GM12878 (cell line): ENCODE measurements around the gene PCLAF. TPM values are rescaled to one million over a fixed set of nuclear protein-coding genes. Genes with fewer than 3 reads are reported as not detected.

ENCODE experiments used
- CREB1 ChIP-seq: IDR thresholded peaks from 2 replicates; pipeline ENCODE4 v1.6.1; 2012; ENCODE audit warnings: low read depth, mild to moderate bottlenecking, inconsistent platforms
- CUX1 ChIP-seq: IDR thresholded peaks from 2 replicates; pipeline ENCODE4 v1.6.1; 2012; ENCODE audit warnings: improper control_type of control experiment, low read depth, low read length; ENCODE audit not compliant: insufficient replicate concordance
- E4F1 ChIP-seq: fragments of 450-650 bp; IDR thresholded peaks from 2 replicates; pipeline ENCODE4 v1.6.1; 2018; ENCODE audit warnings: borderline replicate concordance, mild to moderate bottlenecking; ENCODE audit not compliant: partially characterized antibody
- EP300 ChIP-seq, 2 experiments: fragments of 150-350 bp in 1 of 2; IDR thresholded peaks; 2 replicates each; pipeline ENCODE4 v1.6.1; 2011 to 2012; ENCODE audit warnings: low read depth in 2 of 2, low read length in 2 of 2, borderline replicate concordance in 1 of 2, improper control_type of control experiment in 1 of 2, inconsistent platforms in 1 of 2; ENCODE audit not compliant: control insufficient read depth in 1 of 2
- IKZF2 ChIP-seq, 2 experiments: fragments of 450-650 bp; IDR thresholded peaks; 2 replicates each; pipeline ENCODE4 v1.6.1; 2017; ENCODE audit warnings: mild to moderate bottlenecking in 2 of 2, moderate library complexity in 2 of 2
- IRF4 ChIP-seq: IDR thresholded peaks from 2 replicates; pipeline ENCODE4 v1.6.1; 2011; ENCODE audit warnings: low read depth, low read length
- MEF2B ChIP-seq: fragments of 450-650 bp; IDR thresholded peaks from 2 replicates; pipeline ENCODE4 v1.6.1; 2018; ENCODE audit warnings: mild to moderate bottlenecking, moderate library complexity; ENCODE audit not compliant: partially characterized antibody, poor library complexity, severe bottlenecking
- MYB ChIP-seq: fragments of 150-350 bp; IDR thresholded peaks from 2 replicates; pipeline ENCODE4 v1.6.1; 2014; ENCODE audit warnings: mild to moderate bottlenecking, low read depth, low read length, borderline replicate concordance
- RELB ChIP-seq: fragments of 450-650 bp; IDR thresholded peaks from 2 replicates; pipeline ENCODE4 v1.6.1; 2017; ENCODE audit warnings: low read depth, mild to moderate bottlenecking, moderate library complexity
- SPI1 ChIP-seq: IDR thresholded peaks from 2 replicates; pipeline ENCODE4 v1.6.1; 2011; ENCODE audit warnings: low read depth, mild to moderate bottlenecking, low read length, moderate library complexity, borderline replicate concordance; ENCODE audit not compliant: insufficient read depth
- TCF12 ChIP-seq: IDR thresholded peaks from 2 replicates; pipeline ENCODE4 v1.6.1; 2011; ENCODE audit warnings: low read depth, mild to moderate bottlenecking, low read length
- ZBED1 ChIP-seq: IDR thresholded peaks from 2 replicates; pipeline ENCODE4 v1.6.1; 2016; ENCODE audit warnings: borderline replicate concordance
- ZNF592 ChIP-seq: fragments of 450-650 bp; IDR thresholded peaks from 2 replicates; pipeline ENCODE4 v1.6.1; 2017; ENCODE audit warnings: mild to moderate bottlenecking, moderate library complexity
- polyA plus RNA-seq, 11 experiments: library from polyadenylated mRNA; depleted of rRNA in 4 of 11; unstranded in 6 of 11; stranded (reverse) in 5 of 11; fragments of >200 nt; fragmentation: Nextera tagmentation in 4 of 11; fragmentation: Illumina TruSeq in 1 of 11; extraction: Ambion mirVana in 4 of 11; extraction: Trizol in 1 of 11; gene quantifications; 1 replicate in 1 of 11; 2 replicates in 10 of 11; pipeline versions ENCODE4 v1.2.1 to v1.2.3, GENCODE V29; 2011 to 2016; ENCODE audit warnings: inconsistent platforms in 2 of 11, missing spikeins in 2 of 11, low read depth in 1 of 11
- total RNA-seq, 4 experiments: library from RNA; depleted of rRNA in 3 of 4; stranded (reverse); fragments of >200 nt in 3 of 4; fragmentation: Illumina TruSeq in 1 of 4; extraction: Trizol in 1 of 4; gene quantifications; 2 replicates each; pipeline versions ENCODE4 v1.2.1 to v1.2.3, GENCODE V29; 2013 to 2021

The PCLAF gene
- total and polyA plus RNA-seq, 10 of the 15 experiments (the other 5 are each of a cell fraction or from before 2014, with no cell fraction given), result 79.0 to 627 (median 343) TPM

DNA sequence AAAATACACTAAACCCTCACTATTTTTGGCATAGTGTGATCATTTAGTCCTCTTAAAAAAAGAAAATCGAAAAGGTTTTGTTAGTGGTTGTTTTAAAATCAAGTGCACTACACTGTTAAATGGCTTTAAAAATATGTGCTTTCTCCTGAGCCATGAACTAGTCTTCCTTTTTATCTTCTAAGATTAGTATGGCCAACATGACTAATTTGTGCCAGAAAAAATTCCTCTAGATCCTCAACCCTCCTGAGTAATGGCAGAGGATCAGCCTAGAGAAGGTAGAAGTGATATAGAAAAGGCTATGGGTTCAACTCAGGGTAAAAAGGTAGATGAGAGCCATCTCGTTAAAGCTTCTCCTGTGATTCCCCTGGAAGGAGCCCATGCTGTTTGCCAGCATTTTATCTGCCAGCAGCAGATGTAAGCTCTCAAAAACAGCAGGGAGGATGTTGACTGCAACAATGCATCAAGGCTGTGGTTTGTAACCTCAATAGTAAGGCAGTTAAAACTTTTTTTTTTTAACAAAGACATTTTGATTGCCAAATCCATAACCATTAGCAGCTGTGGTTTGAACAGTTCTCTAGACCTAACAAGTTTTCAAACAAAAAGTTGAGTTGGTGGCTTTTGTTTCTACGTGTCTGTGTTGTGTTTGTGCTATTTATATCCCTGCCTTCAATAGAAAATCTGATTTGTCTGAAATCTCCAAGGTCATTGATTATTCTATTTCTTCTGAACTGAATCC, 48.9 kb upstream of the PCLAF start (continued):
- TF ChIP-seq ZNF592 (0 out of 2 replicates have a peak, but pooled peaks have one; percentile 38), MYB (peak; percentile 82; the same call in 1 of the 2 replicates), E4F1 (no peak), EP300 (IDR thresholded peaks at IDR 0.05; ENCODE audit: borderline replicate concordance in 1 of 2, control insufficient read depth in 1 of 2, low read depth in 2 of 2, low read length in 2 of 2) (peak in 1 of 2 experiments; percentile 55; a peak in 2 of 4 replicates), IKZF2 (IDR thresholded peaks at IDR 0.05) (peak; percentile 84 to 87; a peak in 3 of 4 replicates), TCF12 (peak; percentile 95), RELB (peak; percentile 81), CREB1 (no peak), IRF4 (no peak), MEF2B (peak; percentile 85), CUX1 (peak; percentile 91), SPI1 (no peak), ZBED1 (no peak)
